ENCODE data around the gene SUGCT.

Gene SUGCT

GRCh38 chr7:40432046-40432445, 297.2 kb downstream of the SUGCT start:
- no peak overlapping the region for H3K27ac ChIP-seq
- H3K9me3 ChIP-seq (ENCODE audit: severe bottlenecking), result no peaks in the 10 kb centered on the region
- no peaks in the 10 kb centered on the region for H3K36me3 ChIP-seq
- TF ChIP-seq, protein P1, sequence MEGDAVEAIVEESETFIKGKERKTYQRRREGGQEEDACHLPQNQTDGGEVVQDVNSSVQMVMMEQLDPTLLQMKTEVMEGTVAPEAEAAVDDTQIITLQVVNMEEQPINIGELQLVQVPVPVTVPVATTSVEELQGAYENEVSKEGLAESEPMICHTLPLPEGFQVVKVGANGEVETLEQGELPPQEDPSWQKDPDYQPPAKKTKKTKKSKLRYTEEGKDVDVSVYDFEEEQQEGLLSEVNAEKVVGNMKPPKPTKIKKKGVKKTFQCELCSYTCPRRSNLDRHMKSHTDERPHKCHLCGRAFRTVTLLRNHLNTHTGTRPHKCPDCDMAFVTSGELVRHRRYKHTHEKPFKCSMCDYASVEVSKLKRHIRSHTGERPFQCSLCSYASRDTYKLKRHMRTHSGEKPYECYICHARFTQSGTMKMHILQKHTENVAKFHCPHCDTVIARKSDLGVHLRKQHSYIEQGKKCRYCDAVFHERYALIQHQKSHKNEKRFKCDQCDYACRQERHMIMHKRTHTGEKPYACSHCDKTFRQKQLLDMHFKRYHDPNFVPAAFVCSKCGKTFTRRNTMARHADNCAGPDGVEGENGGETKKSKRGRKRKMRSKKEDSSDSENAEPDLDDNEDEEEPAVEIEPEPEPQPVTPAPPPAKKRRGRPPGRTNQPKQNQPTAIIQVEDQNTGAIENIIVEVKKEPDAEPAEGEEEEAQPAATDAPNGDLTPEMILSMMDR (IDR thresholded peaks at IDR 0.05; ENCODE audit: low read depth, low read length), result no peak
- no peaks in the 10 kb centered on the region for H3K27me3 ChIP-seq (ENCODE audit: insufficient read depth, low read depth, severe bottlenecking)
- H3K4me3 ChIP-seq (ENCODE audit: low read depth, low read length), result no peak overlapping the region
- DNase-seq, result no peak

DNA sequence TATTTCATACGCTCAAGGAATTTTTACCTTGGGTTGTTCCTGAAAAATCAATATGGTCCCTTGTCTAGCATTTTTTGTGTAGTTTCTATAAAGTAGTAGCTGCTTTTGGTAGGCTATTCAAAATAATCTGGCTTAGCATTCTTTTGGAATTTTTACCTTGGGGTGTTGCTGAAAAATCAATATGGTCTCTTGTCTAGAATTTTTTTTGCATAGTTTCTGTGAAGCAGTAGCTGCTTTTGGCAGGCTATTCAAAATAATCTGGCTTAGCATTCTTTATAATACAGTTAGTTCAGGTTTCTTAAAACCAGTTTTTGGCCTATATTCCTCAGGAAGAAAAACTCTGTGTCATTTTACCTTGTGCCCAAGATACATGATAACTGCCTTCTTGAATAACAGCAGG, 301.9 kb downstream of the SUGCT start:
- H3K4me3 ChIP-seq (ENCODE audit: low read depth, low read length), result no peak overlapping the region
- no peak for DNase-seq
- H3K27ac ChIP-seq, result no peak overlapping the region
- TF ChIP-seq, protein P1 (IDR thresholded peaks at IDR 0.05; ENCODE audit: low read depth, low read length), result no peak
- no peaks in the 10 kb centered on the region for H3K36me3 ChIP-seq
- no peaks in the 10 kb centered on the region for H3K9me3 ChIP-seq (ENCODE audit: severe bottlenecking)
- no peaks in the 10 kb centered on the region for H3K27me3 ChIP-seq (ENCODE audit: insufficient read depth, low read depth, severe bottlenecking)

GRCh38 chr7:40437498-40437897, 302.7 kb downstream of the SUGCT start:
- H3K4me3 ChIP-seq (ENCODE audit: low read depth, low read length), result no peak overlapping the region
- DNase-seq, result no peak
- no peaks in the 10 kb centered on the region for H3K36me3 ChIP-seq
- no peak overlapping the region for H3K27ac ChIP-seq
- TF ChIP-seq, protein P1 (IDR thresholded peaks at IDR 0.05; ENCODE audit: low read depth, low read length), result no peak
- H3K9me3 ChIP-seq (ENCODE audit: severe bottlenecking), result no peaks in the 10 kb centered on the region
- no peaks in the 10 kb centered on the region for H3K27me3 ChIP-seq (ENCODE audit: insufficient read depth, low read depth, severe bottlenecking)

DNA sequence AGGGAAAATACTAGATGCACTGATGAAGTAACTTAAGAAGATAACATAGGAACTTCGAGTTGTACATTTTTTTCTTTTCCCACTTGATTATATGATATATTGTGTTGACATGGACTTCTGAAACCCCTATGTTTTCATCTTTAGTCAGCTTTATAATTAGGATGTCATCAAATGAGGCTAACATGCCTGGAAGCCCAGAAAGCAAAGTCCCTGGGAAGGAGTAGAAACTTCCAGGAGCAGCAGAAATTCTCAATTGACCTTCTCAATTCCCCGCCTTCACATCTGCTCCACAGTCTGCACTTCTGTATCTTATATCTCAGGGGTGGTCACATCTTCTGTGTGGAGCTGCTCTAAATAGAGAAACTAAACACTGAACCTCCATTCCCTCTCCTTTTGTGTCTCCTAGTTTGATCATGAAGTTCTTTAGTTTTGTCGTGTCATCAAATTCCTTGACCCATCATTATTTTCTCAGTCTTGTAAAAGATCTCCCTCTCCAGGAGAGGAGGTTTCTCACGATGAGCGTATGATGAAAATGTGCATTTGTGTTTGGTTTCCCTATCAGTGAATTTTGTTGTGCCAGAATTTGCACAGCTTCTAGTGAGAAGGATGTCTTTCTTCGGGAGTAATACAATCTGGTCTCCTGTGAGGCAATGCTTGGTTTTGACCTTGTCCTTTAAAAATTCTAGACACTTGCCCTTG, 303.3 kb downstream of the SUGCT start:
- H3K27me3 ChIP-seq (ENCODE audit: insufficient read depth, low read depth, severe bottlenecking), result no peaks in the 10 kb centered on the region
- no peaks in the 10 kb centered on the region for H3K9me3 ChIP-seq (ENCODE audit: severe bottlenecking)
- H3K27ac ChIP-seq, result no peak overlapping the region
- TF ChIP-seq, protein P1 (IDR thresholded peaks at IDR 0.05; ENCODE audit: low read depth, low read length), result no peak
- no peak overlapping the region for H3K4me3 ChIP-seq (ENCODE audit: low read depth, low read length)
- DNase-seq, result no peak
- no peaks in the 10 kb centered on the region for H3K36me3 ChIP-seq

GRCh38 chr7:40439686-40440085, 304.9 kb downstream of the SUGCT start:
- no peak for DNase-seq
- Histone ChIP-seq H3K27ac (no peak overlapping the region), H3K4me3 (ENCODE audit: low read depth, low read length) (no peak overlapping the region), H3K36me3 (no peaks in the 10 kb centered on the region), H3K27me3 (ENCODE audit: insufficient read depth, low read depth, severe bottlenecking) (no peaks in the 10 kb centered on the region), H3K9me3 (ENCODE audit: severe bottlenecking) (no peaks in the 10 kb centered on the region)
- TF ChIP-seq, protein P1 (IDR thresholded peaks at IDR 0.05; ENCODE audit: low read depth, low read length), result no peak

- DNase-seq, result peak; percentile 16
- Histone ChIP-seq H3K27me3 (ENCODE audit: insufficient read depth, low read depth, severe bottlenecking) (no peaks in the 10 kb centered on the region), H3K27ac (no peak overlapping the region), H3K36me3 (no peaks in the 10 kb centered on the region), H3K9me3 (ENCODE audit: severe bottlenecking) (no peaks in the 10 kb centered on the region), H3K4me3 (ENCODE audit: low read depth, low read length) (no peak overlapping the region)
- TF ChIP-seq, protein P1 (IDR thresholded peaks at IDR 0.05; ENCODE audit: low read depth, low read length), result peak; percentile 33; the same call in 1 of the 2 replicates
These were observed 312.5 kb downstream of the SUGCT start for GRCh38 chr7:40447345-40447744.

Measured in WERI-Rb-1 (cell line).